ENCODE data around the gene FAM228B.

- TF ChIP-seq YY1 (IDR thresholded peaks at IDR 0.05; ENCODE audit: insufficient read depth, insufficient read length), result no peak
- no peak for TF ChIP-seq ZNF274 (IDR thresholded peaks at IDR 0.05; ENCODE audit: low read depth, low read length)
- TF ChIP-seq SUZ12 (IDR thresholded peaks at IDR 0.05; ENCODE audit: extremely low read depth, insufficient read depth, insufficient read length), result no peak
These were observed 83.0 kb downstream of the FAM228B start for GRCh38 chr2:24206242-24206641.

Data from NT2/D1 (cell line).